Caco-2 (cell line): ENCODE results near the gene H19. TPM values are rescaled to one million over a fixed set of nuclear protein-coding genes. Genes with fewer than 3 reads are reported as not detected.

Experiments used
- BruUV-seq: library from RNA; stranded (reverse); fragments of 400-500 nt; replicated peaks from 2 replicates; lab custom pipeline; 2021; lab: Mats Ljungman, UMichigan
- CTCF ChIA-PET: fragments of 300-600 bp; sonication (Branson Sonifier 250); formaldehyde crosslinking; loops from one replicate; lab custom pipeline; 2022; ENCODE audit warnings: antibody characterized with exemption; lab: Charles Lee
- POLR2A ChIA-PET: fragments of 300-600 bp; sonication (Branson Sonifier 250); formaldehyde crosslinking; loops from one replicate; lab custom pipeline; 2022; ENCODE audit warnings: antibody characterized with exemption; lab: Charles Lee
- DNase-seq, 2 experiments: peaks; one replicate each; pipeline versions ENCODE4 v3.0.0 to v3.0.0-alpha.2; 2020 to 2022
- H3K27me3 ChIP-seq: replicated peaks from 2 replicates; pipeline ENCODE4 v1.6.0; 2011; ENCODE audit warnings: low read length; ENCODE audit not compliant: control insufficient read depth, insufficient read depth
- H3K36me3 ChIP-seq: 2 replicates; pipeline ENCODE4 v1.5.1; 2011; ENCODE audit warnings: low read length; ENCODE audit not compliant: control insufficient read depth, insufficient read depth
- H3K4me1 ChIP-seq: fragments of 250-450 bp; sonication (Bioruptor Pico); 2 replicates; pipeline ENCODE4 v1.5.1; 2020; ENCODE audit warnings: mild to moderate bottlenecking
- H3K4me3 ChIP-seq: 2 replicates; pipeline ENCODE4 v1.5.1; 2011; ENCODE audit warnings: low read depth, mild to moderate bottlenecking, control low read depth, low read length
- H3K9me3 ChIP-seq: fragments of 250-450 bp; sonication (Bioruptor Pico); 2 replicates; pipeline ENCODE4 v1.5.1; 2020; ENCODE audit warnings: mild to moderate bottlenecking, moderate library complexity
- H3K27ac Mint-ChIP-seq: one replicate; pipeline ENCODE4 v1.8.0; 2022; ENCODE audit warnings: mixed read lengths; ENCODE audit not compliant: unreplicated experiment
- H3K27me3 Mint-ChIP-seq: one replicate; pipeline ENCODE4 v1.8.0; 2022; ENCODE audit warnings: mixed read lengths; ENCODE audit not compliant: insufficient read depth, unreplicated experiment
- H3K36me3 Mint-ChIP-seq: one replicate; pipeline ENCODE4 v1.8.0; 2022; ENCODE audit warnings: mild to moderate bottlenecking, mixed read lengths; ENCODE audit not compliant: insufficient read depth, unreplicated experiment
- H3K4me1 Mint-ChIP-seq: one replicate; pipeline ENCODE4 v1.8.0; 2022; ENCODE audit warnings: low read depth, mixed read lengths; ENCODE audit not compliant: unreplicated experiment
- H3K4me3 Mint-ChIP-seq: one replicate; pipeline ENCODE4 v1.8.0; 2022; ENCODE audit warnings: mild to moderate bottlenecking, moderate library complexity, mixed read lengths; ENCODE audit not compliant: unreplicated experiment
- H3K9me3 Mint-ChIP-seq: one replicate; pipeline ENCODE4 v1.8.0; 2022; ENCODE audit warnings: mixed read lengths; ENCODE audit not compliant: unreplicated experiment
- CTCF ChIP-seq, 2 experiments: fragments of 200-600 bp in 1 of 2; IDR thresholded peaks; 1 replicate in 1 of 2; 2 replicates in 1 of 2; pipeline versions ENCODE4 v1.5.1 to v1.8.0; 2011 to 2022; ENCODE audit warnings: antibody characterized with exemption in 1 of 2, control low read depth in 1 of 2, inconsistent platforms in 1 of 2, low read depth in 1 of 2, low read length in 1 of 2, mild to moderate bottlenecking in 1 of 2, moderate library complexity in 1 of 2; ENCODE audit not compliant: insufficient read depth in 1 of 2, severe bottlenecking in 1 of 2, unreplicated experiment in 1 of 2
- intact Hi-C: fragments of 100-400 bp; cut with micrococcal nuclease; formaldehyde crosslinking; loops from one replicate; pipeline ENCODE4 v1.10.0; 2022; ENCODE audit not compliant: unreplicated experiment
- total RNA-seq: library from RNA; stranded (reverse); gene quantifications from 2 replicates; pipeline ENCODE4 v1.2.3, GENCODE V29; 2022

Gene H19
- total RNA-seq, 1 experiment from 2014 or later: 1.5 TPM

- H3K27ac Mint-ChIP-seq: no peak overlapping the region
- H3K36me3 ChIP-seq: no peaks in the 10 kb centered on the region
These were observed 22.5 kb downstream of the H19 start for GRCh38 chr11:1975185-1975584.

GRCh38 chr11:1970956-1971355, 26.7 kb downstream of the H19 start:
- no peak overlapping the region for H3K27ac Mint-ChIP-seq
- BruUV-seq: no TSS peak
- no peaks in the 10 kb centered on the region for H3K9me3 Mint-ChIP-seq
- no peaks in the 10 kb centered on the region for H3K4me1 Mint-ChIP-seq
- Histone ChIP-seq H3K9me3 (no peaks in the 10 kb centered on the region), H3K4me3 (no peak overlapping the region), H3K36me3 (no peaks in the 10 kb centered on the region), H3K4me1 (no peaks in the 10 kb centered on the region), H3K27me3 (no peaks in the 10 kb centered on the region)
- DNase-seq: no peak
- H3K4me3 Mint-ChIP-seq: no peak overlapping the region
- H3K36me3 Mint-ChIP-seq: no peaks in the 10 kb centered on the region
- no peaks in the 10 kb centered on the region for H3K27me3 Mint-ChIP-seq
- ChIA-PET CTCF (interaction anchor here (1.0 kb wide), 1 partner anchor 181 kb away, joined by 3 read pairs; no protein-coding TSS in a partner anchor), POLR2A (no interaction called here)
- no peak for TF ChIP-seq CTCF (IDR thresholded peaks at IDR 0.05; ENCODE audit: insufficient read depth in 1 of 2, low read depth in 1 of 2, low read length in 1 of 2, severe bottlenecking in 1 of 2, unreplicated experiment in 1 of 2)
- intact Hi-C loops: no loop called here

More at GRCh38 chr11:1975185-1975584, 22.5 kb downstream of the H19 start:
- Mint-ChIP-seq H3K4me3 (no peak overlapping the region), H3K9me3 (no peaks in the 10 kb centered on the region), H3K27me3 (no peaks in the 10 kb centered on the region), H3K4me1 (no peaks in the 10 kb centered on the region), H3K36me3 (no peaks in the 10 kb centered on the region)
- Histone ChIP-seq H3K4me3 (no peak overlapping the region), H3K27me3 (no peaks in the 10 kb centered on the region), H3K4me1 (no peaks in the 10 kb centered on the region), H3K9me3 (no peaks in the 10 kb centered on the region)
- no TSS peak for BruUV-seq
- DNase-seq: no peak
- ChIA-PET CTCF (no interaction called here), POLR2A (no interaction called here)
- no peak for TF ChIP-seq CTCF (IDR thresholded peaks at IDR 0.05; ENCODE audit: insufficient read depth in 1 of 2, low read depth in 1 of 2, low read length in 1 of 2, severe bottlenecking in 1 of 2, unreplicated experiment in 1 of 2)
- intact Hi-C loops: no loop called here

- H3K27ac Mint-ChIP-seq: no peak overlapping the region
- ChIA-PET CTCF (interaction anchor here (1.0 to 1.4 kb wide), 4 partner anchors 67 to 182 kb away, joined by 3 to 13 read pairs (median 4); no protein-coding TSS in a partner anchor), POLR2A (interaction anchor here (0.7 kb wide), 1 partner anchor 11 kb away, joined by 3 read pairs; no protein-coding TSS in a partner anchor)
- H3K27me3 ChIP-seq: no peaks in the 10 kb centered on the region
- intact Hi-C loops: no loop called here
- H3K36me3 Mint-ChIP-seq: no peaks in the 10 kb centered on the region
- no peak overlapping the region for H3K4me3 ChIP-seq
- no TSS peak for BruUV-seq
- no peaks in the 10 kb centered on the region for H3K4me1 Mint-ChIP-seq
- H3K4me1 ChIP-seq: no peaks in the 10 kb centered on the region
- no peaks in the 10 kb centered on the region for H3K9me3 ChIP-seq
- H3K36me3 ChIP-seq: no peaks in the 10 kb centered on the region
- TF ChIP-seq CTCF (IDR thresholded peaks at IDR 0.05; ENCODE audit: insufficient read depth in 1 of 2, low read depth in 1 of 2, low read length in 1 of 2, severe bottlenecking in 1 of 2, unreplicated experiment in 1 of 2): no peak
- H3K4me3 Mint-ChIP-seq: no peak overlapping the region
- no peak for DNase-seq
- H3K27me3 Mint-ChIP-seq: no peaks in the 10 kb centered on the region
- no peaks in the 10 kb centered on the region for H3K9me3 Mint-ChIP-seq
These were observed 27.9 kb downstream of the H19 start for GRCh38 chr11:1969776-1970175.
